GM21529 (cell line): ENCODE results near the gene CTNNA3.

ENCODE experiments used
- ATAC-seq: cut with Tn5 transposase; IDR thresholded peaks from one replicate; pipeline ENCODE4 v1.9.1; 2021; ENCODE audit not compliant: unreplicated experiment

The CTNNA3 gene

GRCh38 chr10:66964946-66965345, 731.0 kb downstream of the CTNNA3 start:
- no peak for ATAC-seq

- no peak for ATAC-seq
Observed at GRCh38 chr10:66958466-66958865, 737.5 kb downstream of the CTNNA3 start.

GRCh38 chr10:66951896-66952295, 744.1 kb downstream of the CTNNA3 start:
- ATAC-seq: no peak

GRCh38 chr10:66943590-66943989, 752.4 kb downstream of the CTNNA3 start:
- ATAC-seq: no peak

- no peak for ATAC-seq
Observed at GRCh38 chr10:66942407-66942806, 753.6 kb downstream of the CTNNA3 start.

GRCh38 chr10:66941491-66941890, 754.5 kb downstream of the CTNNA3 start:
- no peak for ATAC-seq

GRCh38 chr10:66940965-66941364, 755.0 kb downstream of the CTNNA3 start:
- no peak for ATAC-seq

- no peak for ATAC-seq
Observed at GRCh38 chr10:66934711-66935110, 761.3 kb downstream of the CTNNA3 start.

- ATAC-seq: no peak
Observed at GRCh38 chr10:66931949-66932343, 764.0 kb downstream of the CTNNA3 start.

GRCh38 chr10:66931340-66931948, 764.6 kb downstream of the CTNNA3 start:
- peak; percentile 71 for ATAC-seq

- no peak for ATAC-seq
Observed at GRCh38 chr10:66929375-66929774, 766.6 kb downstream of the CTNNA3 start.

GRCh38 chr10:66928776-66929175, 767.2 kb downstream of the CTNNA3 start:
- ATAC-seq: no peak

GRCh38 chr10:66927971-66928770, 767.8 kb downstream of the CTNNA3 start:
- ATAC-seq: no peak

- ATAC-seq: no peak
Observed at GRCh38 chr10:66927251-66927935, 768.6 kb downstream of the CTNNA3 start.

GRCh38 chr10:66926841-66927240, 769.2 kb downstream of the CTNNA3 start:
- no peak for ATAC-seq

GRCh38 chr10:66925896-66926715, 769.9 kb downstream of the CTNNA3 start, which contains the start of gene LRRTM3:
Gene LRRTM3, plus strand, starts transcription at chr10:66926036.
- ATAC-seq: peak; percentile 100

GRCh38 chr10:66925373-66925772, 770.6 kb downstream of the CTNNA3 start:
- ATAC-seq: no peak

GRCh38 chr10:66924674-66925345, 771.2 kb downstream of the CTNNA3 start:
- ATAC-seq: no peak

GRCh38 chr10:66919248-66919647, 776.7 kb downstream of the CTNNA3 start:
- ATAC-seq: no peak

- ATAC-seq: no peak
Observed at GRCh38 chr10:66917104-66917503, 778.9 kb downstream of the CTNNA3 start.
